CD4-positive, alpha-beta T cell treated with Interleukin-15 for 4 hours (primary cell): ENCODE measurements around the gene SLC66A3.

ENCODE experiments used
- DNase-seq: peaks from one replicate; pipeline ENCODE4 v3.0.0-alpha.2; 2020; ENCODE audit warnings: low spot score

The SLC66A3 gene

DNA sequence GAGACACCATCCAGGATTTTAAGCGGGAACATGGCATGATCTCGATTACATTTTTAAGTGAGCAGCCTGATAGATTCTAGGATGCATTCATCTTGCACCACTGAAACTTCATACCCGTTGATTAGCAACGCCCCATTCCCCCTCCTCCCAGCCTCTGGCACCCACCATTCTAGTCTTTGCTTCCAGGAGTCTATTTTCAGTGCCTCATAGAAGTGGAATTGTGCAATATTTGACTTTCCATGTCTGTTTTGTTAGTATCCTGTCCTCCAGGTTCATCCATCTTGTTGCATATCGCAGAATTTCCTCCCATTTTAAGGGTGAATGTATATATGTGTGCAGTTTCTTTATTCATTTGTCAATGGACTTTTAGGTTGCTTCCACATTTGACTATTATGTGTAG, 20.9 kb upstream of the SLC66A3 start:
- DNase-seq, result no peak

DNA sequence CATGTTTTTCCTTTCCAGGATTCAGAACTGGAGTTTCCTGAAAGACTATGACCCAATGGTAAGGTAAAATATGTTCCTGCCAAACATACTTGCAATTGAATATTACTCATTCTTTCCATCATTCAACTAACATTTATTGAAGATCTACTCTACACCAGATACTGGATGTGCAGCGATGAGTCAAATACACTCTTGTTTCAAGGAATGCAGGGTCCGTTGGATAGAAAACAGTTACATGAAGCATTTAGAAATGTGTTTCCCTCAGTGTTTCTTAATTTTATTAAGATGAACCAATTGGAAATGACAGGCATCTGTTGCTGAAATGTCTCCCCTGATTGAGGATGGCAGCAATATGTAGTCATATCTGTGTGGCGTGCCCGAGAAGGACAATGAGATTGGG, 14.8 kb upstream of the SLC66A3 start:
- no peak for DNase-seq

DNA sequence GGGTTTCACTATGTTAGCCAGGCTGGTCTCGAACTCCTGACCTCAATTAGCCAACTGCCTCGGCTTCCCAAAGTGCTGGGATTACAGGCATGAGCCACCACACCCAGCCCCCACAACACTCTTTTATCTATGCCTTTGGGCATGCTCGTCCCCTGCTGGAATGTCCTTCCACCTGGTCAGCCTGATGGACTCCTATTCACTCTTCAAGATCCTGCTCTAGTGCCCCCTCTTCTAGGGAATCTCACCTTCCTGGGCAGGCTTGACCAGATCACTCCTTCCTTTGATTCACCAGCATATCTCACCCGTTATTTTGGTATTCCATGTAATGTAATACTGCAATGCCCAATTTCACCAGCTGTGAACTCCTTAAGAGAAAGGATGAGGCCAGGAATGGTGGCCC, 13.9 kb upstream of the SLC66A3 start:
- DNase-seq, result no peak

DNA sequence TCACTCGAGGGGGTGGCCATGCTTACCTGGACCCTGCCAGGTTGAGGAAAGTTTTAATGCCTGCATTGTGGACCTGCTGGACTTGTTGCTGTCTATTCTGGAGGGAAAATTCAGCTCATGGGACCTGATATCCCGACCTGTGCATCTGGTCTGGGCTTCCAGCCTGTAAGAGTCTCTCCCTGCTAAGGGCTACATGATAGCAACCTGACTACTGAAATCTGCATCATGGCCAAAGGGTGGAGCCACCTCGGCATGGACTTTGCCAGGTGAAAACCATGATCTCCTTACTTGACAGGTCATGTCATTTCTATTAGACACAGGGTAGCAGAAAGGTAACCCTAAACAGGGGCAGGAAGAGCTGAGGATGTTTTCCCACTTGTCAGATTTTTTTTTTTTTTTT, 12.9 kb upstream of the SLC66A3 start:
- DNase-seq, result no peak

DNA sequence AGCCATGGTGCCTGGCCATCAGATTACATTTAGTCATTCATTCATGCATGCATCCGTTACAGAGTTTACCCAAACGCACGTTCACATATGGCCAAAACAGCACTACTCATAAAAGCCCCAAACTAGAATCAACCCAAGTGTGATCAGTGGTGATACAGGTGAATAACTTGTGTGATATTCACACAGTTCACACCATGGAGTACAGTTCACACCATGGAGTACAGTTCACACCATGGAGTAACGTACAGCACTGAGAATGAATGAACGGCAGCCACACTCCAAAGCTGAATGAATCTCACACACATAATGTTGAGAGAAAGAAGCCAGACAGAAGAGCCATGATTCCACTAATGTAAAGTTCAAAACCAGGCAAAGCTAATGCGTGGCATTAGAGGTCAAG, 12.3 kb upstream of the SLC66A3 start:
- DNase-seq, result no peak

DNA sequence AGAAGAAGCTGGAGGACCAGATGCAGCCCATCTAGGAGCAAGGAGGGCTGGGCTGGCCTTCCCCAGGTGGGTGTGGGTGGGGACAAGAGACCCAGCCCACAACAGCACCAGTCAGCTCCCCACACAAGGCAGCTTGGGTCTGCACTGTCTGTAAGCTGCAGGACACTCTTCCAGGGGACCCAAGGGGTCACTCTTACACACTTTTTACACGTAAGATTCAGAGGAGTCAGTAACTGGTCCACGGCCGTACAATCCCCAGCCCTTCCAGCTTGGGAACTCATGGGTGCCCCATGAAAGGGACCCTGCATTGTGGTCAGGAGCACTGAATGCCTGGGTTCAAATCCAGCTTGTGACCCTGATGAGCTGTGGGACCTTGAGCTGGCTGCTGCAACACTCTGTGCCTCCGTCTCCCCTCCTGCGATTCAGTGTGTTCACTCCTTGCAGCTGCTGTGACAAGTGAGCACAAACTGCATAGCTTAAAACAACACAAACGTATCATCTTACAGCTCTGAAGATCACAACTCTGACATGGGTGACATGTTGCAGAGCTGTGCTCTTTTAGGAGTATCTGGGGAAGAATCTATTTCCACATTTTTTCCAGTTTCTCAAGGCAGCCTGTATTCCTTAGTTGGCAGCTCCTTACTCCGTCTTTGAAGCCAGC, 11.1 kb upstream of the SLC66A3 start:
- DNase-seq, result no peak

DNA sequence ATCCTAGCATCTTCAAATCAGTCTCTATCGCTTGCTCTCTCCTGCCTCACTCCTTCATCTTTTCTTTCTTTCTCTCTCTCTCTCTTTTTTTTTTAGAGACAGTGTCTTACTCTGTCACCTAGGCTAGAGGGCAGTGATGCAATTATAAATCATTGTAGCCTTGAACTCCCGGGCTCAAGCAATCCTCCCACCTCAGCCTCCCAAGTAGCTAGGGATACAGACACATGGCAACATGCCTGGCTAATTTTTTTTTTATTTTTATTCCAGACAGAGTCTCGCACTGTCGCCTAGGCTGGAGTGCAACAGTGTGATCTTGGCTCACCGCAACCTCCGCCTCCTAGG, 10.6 kb upstream of the SLC66A3 start:
- no peak for DNase-seq

DNA sequence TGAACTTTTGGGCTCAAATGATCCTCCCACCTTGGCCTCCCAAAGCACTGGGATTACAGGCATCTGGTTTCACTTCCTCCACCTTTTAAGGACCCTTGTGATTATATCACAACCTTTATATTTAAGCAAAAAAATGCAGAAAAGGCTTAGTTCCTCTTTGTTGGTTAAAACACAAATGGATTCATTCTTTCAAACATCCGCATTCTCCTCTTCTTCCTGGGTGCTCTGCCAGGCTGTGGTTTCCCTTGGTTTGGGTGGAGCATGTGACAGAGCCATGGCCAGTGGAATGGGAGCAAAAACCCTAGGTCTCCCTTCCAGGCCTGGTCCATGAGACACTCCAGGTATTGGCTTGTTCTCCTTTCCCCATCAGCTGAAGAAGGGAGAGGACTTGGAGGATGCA, 9.9 kb upstream of the SLC66A3 start:
- no peak for DNase-seq

DNA sequence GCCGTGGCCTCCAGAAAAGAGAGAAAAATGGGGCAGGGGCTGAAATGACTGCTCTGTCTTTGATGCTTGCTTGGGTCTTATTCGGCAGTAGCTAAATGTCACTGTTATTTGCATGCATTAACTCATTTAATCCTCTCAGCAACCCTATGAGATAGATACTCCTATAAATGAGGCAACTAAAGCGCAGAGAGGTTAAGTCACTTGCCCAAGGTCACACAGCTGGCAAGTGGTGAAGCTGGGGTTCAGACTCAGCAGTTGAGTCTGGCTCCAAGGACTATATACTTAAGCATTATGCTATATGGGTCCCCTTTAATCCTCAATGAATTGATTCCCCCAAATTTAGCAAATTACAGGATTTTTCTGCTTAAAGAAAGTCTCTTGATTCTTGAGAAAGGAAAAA, 9.2 kb upstream of the SLC66A3 start:
- DNase-seq, result no peak

DNA sequence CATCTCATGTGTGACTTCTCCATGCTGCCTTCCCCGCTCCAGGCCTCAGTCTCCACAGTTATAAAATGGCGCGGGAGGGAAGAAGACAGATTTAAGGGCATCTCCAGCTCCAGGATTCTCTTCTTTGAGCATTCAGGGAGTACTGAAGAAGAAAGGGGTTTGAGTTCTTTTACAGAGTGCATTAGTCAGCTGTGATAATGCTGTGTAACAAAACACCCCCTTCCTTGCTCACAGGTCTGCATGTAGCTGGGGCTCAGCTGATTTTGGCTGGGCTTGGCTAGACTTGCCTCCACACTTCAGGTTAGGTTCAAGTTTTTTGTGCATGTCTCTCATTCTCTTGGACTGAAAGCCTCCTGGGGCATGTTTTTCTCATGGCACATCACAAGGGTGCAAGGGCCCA, 8.0 kb upstream of the SLC66A3 start:
- DNase-seq, result no peak

DNA sequence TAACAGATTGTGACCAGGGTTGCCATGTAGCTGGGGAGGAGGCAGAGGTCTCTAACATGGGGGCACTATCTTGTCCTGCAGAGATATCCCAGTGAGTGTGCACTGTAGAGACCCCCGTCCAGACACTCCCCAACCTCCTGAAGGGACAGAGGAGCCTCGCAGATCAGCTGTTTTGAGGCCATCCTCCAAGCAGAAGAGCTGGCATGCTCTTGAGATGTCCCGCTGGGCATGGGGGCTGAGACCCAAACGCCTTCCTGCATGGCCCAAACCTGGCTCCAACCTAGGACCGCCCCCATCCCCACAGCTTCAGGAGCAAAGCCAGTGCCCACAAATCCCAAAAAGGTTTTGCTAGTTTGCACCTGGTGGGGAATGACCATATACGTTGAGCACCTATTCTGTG, 2.7 kb upstream of the SLC66A3 start:
- no peak for DNase-seq

DNA sequence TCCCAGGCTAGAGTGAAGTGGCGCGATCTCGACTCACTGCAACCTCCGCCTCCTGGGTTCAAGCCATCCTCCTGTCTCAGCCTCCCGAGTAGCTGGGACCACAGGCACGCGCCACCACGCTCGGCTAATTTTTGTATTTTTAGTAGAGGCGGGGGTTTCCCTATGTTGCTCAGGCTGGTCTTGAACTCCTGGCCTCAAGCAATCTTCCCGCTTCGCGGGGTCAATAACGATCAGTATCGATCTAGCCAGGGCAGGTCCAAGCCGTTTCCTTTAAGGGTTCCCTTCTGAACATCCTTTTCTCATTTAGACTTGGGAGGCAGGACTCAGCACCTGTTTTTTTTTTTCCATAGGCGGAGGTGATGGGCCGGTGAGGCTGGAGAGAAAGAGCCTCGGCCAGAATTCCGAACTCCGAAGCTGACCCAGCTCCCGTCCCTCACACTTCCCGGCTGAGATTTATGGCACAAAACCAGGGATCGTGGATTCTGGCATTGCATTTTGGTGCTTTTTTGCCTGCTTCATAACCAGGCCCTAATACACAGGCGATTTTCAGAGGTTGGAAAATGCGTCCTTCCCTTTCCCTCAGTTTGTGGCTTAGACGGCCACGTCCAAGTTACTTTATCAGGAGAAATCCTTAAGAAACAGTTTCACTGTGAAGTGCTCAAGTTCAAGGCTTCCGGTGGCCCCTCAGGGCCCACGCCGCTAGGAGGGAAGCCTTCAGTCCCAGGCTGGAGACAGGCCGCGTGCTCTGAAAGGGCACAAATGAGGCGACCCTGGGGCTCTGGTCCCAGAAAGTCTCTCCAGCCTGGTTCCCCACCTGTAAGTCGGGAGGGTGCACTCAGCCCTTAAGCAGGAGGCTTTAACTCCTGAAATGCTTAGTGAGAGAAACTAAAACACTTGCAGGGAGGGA, 998 bp upstream of the SLC66A3 start:
- no peak for DNase-seq

DNA sequence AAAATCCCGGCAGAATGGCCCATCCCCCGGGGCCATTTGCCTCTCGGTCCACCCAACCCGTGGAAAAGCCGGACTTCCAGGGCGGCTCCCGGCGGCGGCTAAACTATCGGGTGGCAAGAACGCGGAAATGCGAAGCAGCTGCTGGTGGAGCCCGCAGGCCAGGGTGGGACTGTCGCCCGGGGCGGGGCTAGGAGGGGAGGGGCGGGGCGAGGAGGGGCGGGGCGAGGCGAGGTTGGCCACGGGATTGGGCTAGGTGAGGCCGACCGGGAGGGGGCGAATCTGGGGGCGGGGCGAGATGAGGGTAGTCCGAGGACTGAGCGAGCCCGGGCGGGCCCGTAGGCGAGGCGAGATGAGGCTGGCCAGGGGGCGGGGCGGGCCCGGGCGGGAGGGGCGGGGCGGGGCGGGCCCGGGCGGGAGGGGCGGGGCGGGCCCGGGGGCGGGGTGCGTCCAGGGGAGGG, 315 bp upstream of the SLC66A3 start:
- peak; percentile 97 for DNase-seq

DNA sequence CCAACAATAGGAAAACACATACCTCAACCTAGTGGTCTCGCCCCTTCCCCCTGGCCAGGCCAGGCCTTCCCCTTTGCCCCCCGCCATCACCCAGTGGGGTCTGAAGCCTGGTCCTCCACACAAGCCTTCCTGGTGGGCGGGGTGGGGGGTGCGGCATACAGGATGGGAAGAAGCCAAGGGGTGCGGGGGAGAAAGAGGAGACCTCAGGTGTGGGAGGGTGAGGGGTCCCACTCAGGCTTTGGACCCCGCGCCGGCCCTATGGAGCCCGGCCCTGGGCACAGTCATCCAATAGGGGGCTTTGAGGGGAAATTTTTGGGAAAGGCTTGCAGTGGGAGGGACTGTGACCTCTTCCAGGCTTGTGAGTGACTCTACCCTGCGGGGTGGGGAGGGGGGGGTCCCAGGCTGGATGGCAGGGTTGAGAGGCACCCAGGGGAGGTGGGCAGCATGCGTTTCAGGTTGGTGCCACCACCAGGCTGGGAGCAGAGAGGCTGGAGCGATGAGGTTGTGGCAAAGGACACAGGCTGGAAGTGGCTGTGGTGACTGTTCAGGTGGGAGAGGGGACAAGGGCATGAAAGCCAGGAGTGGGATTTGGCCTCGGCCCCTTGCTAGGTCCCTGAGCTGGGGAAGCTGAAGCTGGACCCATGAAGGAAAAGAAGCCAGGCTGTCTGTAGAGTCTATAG, 1.3 kb downstream of the SLC66A3 start:
- DNase-seq, result no peak

DNA sequence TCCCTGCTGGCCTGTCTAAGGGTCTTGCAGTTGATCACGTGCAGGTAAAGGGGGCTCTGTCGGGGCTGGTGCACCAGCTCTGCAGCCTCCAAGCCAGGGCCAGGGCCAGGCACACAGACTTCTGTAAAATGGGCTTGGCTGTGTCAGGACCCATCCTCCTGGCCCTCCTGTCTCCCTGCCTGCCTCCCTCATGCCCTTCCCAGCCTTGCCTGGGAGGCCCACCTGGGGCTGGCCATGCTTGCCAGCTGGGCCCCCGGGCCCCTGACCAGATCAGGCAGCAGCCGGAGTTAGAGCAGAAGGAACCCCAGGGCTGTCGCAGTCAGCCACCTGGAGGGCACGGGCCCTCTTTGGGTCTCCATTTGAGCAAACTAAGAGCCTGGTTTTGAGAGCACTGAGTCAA, 2.0 kb downstream of the SLC66A3 start:
- no peak for DNase-seq

DNA sequence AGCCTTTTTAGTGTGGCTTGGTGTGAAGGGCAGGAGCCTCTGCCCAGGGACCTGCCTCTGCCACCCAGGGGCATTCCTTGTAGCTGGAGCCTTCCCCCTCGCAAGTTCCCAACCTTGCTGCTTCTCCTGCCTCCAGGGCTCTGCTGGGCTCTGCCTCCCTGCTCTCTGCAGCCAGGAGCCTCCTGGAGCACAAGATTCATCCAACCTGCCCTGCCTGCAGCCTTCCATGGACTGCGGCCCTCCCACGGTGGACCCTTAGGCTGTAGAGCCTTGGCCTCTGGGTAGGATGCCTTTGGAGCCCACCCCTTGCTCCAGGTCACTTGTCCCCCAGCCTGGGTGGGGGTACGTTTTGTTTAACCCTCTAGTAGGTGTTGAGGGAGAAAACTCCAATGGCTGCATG, 2.5 kb downstream of the SLC66A3 start:
- DNase-seq, result no peak

DNA sequence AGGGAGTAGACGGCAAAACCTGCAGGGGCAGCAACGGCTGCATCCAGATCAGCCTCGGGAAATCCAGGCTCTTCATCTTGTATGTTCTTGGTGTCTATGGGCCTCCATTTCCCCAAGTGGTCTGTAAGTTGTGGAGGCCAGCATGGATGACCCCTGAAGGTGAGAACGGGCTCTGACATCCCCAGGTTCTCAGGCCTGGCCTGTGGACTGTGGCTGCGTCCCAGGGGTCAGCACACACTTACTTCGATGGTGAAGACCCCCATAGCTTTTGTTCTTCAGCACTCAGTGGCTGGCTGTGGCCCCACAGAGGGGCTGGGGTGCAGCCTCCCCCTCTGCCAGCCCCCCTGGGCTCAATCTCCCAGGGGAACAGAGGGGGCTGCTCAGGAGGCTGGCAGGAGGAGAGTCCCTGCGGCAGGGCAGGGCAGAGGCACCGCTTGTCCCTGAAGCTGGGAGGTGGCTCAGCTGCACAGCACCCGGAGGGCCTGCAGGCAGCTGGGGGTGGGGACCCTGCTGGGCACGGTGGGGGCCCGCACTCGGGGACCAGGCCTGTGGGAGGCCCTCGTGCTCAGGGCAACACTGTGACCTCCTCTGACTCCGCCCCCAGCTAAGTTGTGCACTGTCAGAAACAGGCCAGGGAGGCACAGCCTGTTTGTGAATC, 3.8 kb downstream of the SLC66A3 start:
- no peak for DNase-seq

DNA sequence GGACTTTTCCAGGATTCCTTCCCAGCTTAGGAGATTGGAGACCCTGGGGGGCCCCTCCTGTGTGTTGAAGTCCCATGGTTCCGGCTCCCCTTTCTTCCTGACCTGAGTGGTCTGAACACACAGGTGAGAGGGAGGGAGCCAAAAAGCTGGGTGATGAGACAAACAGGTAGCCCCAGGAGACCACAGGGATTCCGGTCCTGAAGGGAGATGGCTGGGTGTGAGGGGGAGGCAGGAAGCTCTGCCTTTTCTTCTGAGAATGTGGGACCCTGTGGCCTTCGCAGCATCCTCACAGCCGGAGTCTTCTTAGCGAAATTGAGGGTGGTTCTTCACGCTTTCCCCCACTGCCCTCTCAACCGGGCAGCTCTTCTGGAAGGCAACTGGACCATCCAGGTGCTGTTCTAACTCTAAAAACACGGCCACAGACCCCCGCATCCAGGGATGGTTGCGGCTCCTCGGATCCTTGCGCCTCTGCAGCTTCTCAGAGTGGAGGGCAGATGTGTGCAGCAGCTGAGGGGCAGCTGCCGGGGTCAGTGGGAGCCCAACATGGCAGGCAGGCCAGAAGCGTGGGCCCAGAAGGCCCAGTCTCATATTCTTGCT, 4.4 kb downstream of the SLC66A3 start:
- DNase-seq, result no peak

DNA sequence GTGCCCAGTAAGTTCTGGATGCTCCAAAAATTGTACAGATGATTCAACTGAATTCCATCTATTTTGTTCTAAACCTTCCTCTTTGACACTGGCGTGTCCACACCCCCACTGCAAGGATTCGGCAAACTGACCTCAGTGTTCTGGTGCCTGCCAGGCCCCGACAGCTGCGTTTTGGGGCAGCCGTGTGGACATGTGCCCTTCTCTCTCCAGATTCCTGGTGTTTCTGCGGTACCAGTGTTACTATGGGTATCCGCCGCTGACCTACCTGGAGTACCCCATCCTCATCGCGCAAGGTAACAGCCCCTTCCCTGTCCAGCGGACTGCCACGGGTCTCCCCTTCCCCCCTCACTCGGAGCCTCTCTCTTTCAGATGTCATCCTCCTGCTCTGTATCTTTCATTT, 5.0 kb downstream of the SLC66A3 start:
- DNase-seq, result no peak

DNA sequence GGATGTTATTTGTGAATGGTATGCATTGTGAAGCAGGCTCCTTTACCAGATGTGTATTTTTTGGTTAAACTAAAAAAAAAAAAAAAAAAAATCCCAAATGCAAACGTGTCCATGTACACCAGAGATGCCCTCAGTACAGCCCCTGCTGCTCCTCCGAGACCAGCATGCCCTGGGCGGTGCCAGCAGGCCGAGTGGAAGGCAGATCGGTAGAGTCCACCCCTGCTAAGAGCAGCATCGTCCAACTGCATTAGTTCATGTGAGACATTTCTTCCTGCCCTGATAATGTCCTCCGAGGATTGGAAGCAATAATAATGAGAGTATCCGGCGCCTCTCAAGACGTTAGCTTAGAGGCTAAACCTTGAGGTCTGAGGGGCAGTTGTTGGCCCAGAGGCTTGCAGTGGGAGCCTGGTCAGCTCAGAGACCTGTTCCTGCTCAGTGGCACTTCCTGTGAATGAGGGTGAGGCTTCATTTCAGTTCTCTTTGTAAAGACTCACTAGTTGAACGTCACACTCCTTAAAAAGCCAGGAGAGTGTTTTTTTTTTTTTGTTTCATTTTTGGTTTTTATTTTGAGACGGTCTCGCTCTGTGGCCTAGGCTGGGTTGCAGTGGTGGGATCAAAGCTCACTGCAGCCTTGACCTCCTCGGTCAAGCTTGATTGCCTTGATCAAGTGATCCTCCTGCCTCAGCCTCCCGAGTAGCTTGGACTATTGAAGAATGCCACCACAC, 5.6 kb downstream of the SLC66A3 start:
- peak; percentile 5 for DNase-seq

DNA sequence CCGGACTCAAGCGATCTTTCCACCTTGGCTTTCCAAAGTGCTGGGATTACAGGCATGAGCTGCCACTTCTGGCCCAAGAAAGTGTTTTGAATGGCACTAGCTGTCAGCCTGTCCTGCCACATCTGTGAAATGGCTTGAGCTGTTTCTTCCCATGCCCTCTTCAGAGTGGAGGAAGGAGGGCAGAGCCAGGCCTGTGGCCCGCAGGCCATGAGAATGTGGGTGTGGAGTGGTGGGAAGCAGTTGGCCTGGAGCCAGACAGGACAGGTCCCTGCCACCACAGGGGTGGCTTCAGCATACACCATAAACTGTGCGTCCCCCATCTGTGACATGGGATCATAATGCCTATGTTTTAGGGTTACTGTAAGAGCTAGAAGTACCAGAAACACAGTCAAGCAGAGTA, 6.5 kb downstream of the SLC66A3 start:
- no peak for DNase-seq
